GF-D8 (cell line): Measurements from ENCODE around the gene MSI2.
A peak's percentile ranks its signal among the peaks of the same experiment; 100 is the strongest.

ENCODE experiments used
- DNase-seq: peaks from one replicate; lab custom pipeline; 2025; lab: John Stamatoyannopoulos, UW

The MSI2 gene

GRCh38 chr17:57599271-57600045 lies 343.1 kb downstream of the MSI2 start:
- DNase-seq: peak; percentile 67

DNA sequence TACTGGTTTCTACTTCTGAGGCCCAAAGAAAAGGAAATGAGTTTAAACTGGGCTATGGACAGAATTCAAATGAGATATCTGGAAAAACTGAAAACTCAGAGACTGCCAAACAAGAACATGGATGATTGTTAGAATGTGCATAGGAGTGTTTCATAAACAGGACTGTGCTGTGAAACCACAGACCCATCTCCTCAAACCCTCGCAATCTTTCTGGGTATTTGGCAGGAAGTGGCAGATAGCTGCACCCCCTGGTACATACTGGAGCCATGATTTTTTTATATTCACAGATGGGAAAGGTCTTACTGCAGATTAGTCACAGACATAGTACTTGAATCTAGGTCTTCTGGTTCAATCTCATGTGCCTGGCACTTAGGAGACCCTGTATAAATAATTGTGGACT lies 343.8 kb downstream of the MSI2 start:
- DNase-seq: peak; percentile 89

GRCh38 chr17:57601143-57601735 lies 344.9 kb downstream of the MSI2 start:
- DNase-seq: no peak

DNA sequence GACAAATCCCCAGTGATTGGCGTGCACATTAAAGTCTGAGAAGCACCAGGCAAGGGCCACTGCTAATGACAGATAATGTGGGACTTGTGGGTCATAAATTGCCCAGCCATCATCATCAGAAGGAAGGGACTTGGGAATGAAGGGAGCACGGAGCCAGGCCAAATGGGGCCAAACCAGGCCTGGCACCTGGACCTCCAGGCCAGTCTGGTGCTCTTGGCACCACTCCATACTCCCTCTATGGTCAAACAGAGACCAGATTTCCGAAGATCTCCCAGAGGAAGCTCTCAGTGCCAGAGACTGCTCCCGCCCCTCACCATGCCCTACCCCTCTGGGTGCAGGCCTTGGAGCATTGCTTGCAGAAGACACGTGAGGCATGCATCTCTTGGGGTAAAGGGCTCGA lies 346.6 kb downstream of the MSI2 start:
- DNase-seq: no peak

DNA sequence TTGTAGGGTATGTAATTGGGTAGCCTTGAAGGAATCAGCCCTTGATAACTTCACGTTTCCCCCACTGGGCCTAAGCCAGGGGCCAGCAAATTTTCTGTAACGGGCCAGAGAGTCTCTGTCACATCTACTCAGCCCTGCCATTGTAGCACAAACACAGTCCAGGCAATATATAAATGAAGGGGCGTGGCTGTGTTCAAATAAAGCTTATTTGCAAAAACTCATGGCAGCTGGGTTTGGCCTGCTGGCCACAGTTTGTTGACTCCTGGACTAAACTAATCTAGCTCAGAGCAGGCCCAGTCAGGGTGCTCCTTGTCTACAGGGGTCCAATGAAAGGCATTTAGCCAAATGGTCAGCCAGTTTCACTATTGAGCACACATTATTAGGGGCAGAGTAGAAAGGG lies 347.2 kb downstream of the MSI2 start:
- no peak for DNase-seq

DNA sequence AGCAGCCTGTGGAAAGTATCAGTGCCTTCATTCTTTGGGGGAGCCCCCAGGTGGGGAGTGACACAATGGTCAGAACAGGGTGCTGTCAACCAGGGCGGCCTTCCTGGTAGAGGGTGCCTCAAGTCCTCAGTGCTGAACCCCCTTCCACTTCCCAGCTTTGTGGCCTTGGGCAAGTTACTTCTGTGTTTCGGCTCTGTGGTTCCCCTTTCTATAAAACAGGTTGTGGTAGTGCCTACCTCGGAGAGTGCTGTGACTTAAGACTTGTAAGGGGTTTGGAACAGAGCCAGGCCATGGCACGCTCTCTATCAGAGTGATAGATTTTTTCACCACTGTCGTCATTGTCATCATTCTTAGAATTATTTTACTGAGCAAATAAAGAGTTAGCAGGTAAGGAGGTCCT lies 347.7 kb downstream of the MSI2 start:
- DNase-seq: peak; percentile 93

GRCh38 chr17:57604771-57605674 lies 348.7 kb downstream of the MSI2 start:
- DNase-seq: no peak

DNA sequence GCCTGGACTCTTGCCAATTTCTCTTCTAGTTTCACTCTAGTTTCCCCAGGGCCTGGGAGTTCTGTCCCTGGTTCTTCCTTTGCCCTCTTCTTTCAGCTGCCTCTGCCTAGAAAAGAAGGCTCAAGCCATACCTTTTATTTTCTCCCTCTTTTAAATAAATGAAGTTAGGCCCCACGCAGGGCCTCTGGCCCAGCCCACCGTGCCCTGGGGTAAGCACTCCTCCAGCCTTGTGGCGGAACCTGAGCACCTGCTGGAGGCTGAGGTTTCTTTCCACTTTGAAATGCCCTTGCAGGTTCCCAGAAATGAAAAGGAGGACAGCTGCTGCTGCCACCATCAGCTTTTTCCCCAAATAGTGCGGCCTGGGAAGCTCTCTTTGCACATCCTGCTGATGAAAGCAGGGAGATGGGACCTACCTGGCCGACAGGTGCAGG lies 349.4 kb downstream of the MSI2 start:
- peak; percentile 39 for DNase-seq

DNA sequence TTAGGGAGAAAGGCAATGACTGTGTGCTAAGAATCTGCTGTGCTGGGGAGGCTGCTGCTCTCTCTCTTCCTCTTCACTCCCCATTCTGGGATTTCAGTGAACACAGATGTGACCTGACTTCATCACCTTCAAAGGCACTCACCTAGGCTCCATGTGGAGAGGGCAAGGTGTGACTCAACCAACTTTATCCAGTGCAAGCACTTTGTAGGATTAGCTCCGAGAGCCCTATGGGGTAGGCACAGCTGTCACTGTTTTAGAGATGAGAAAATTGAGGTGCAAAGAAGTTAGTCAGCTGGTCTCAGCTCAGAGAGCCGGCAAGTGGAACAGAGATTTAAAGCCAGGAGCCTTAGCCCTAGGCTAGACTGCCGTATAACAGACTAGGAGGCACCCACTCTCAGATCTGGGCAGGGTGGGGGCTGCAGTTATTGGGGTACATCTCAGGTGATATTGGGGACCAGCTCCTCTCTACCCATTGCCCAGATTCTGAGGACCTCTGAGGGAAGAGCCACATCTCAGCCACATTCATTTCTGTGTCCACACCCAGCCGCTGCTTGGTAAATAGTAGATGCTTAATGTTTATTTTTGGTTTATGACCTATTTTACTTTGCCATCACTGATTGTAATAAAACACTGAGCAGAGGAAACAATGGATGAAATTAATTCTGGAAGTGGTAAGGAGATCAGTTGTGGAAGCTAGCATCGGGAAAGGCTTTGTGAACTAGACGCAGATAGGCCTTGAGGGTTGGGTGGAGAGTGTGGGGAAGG lies 350.0 kb downstream of the MSI2 start:
- no peak for DNase-seq

- DNase-seq: no peak
These were observed 351.3 kb downstream of the MSI2 start for GRCh38 chr17:57607553-57608120.

- no peak for DNase-seq
These were observed 352.2 kb downstream of the MSI2 start for GRCh38 chr17:57608369-57609124.

- no peak for DNase-seq
These were observed 353.0 kb downstream of the MSI2 start for GRCh38 chr17:57609125-57609877.

GRCh38 chr17:57609878-57610270 lies 353.6 kb downstream of the MSI2 start:
- DNase-seq: no peak

DNA sequence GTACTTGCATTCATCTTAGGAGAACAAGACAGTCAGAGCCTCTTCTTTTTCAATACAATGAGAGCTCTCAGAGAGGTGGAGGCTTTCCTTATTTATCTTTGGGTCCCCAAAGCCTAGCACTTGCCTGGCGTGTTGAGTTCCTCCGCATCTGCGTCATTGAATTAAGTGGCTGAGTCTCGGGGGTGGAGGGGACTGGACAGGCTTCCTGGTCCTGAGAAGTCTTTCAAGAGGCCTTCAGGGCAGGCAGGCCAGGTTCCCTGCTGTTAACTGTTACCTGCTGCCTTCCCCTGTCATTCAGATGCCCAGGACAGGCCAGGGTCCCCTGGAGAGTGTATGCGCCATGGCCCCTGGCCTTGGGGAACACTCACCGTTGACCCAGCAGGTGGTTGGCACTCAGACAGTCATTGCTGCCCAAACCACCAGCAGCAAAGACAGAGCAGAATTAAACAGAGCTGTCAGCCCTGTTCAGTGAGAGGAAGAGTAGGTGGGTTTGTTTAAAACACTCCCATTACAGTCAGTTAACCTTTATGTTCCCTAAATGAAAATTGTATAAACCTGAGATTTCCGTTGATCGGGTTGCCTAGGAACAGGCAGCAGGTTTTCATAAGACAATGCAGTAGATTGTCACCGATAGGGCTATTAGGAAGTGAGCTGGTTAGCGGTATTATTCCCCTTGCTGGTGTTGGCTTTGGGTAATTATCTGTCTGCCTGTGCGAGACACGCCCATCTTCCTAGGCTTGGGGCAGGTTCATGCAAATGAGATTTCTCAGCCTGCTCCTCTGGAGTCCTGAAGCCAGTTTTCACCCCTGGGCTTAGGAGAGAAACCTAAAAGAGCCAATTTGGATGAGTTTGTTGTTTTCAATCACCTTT lies 356.1 kb downstream of the MSI2 start:
- no peak for DNase-seq

DNA sequence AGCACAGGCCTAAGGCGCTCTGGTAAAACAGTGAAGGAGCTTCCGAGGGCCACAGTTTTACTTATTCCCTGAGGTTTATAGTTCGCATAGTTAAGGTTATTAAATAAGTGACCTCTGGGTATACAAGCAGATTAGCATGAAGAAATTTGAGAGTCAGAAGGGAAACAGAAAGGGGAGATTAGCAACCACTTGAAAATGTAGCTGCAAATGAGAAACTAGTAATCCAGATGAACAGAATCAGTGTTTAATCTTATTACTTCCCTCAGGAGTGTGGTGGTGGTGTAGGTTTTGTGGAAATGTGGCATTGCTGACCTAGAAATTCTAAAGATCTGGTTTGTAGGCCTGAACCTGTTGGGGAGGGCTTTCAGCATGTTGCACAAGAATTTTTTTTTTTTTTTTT lies 358.4 kb downstream of the MSI2 start:
- no peak for DNase-seq

GRCh38 chr17:57615836-57616757 lies 359.8 kb downstream of the MSI2 start:
- no peak for DNase-seq

DNA sequence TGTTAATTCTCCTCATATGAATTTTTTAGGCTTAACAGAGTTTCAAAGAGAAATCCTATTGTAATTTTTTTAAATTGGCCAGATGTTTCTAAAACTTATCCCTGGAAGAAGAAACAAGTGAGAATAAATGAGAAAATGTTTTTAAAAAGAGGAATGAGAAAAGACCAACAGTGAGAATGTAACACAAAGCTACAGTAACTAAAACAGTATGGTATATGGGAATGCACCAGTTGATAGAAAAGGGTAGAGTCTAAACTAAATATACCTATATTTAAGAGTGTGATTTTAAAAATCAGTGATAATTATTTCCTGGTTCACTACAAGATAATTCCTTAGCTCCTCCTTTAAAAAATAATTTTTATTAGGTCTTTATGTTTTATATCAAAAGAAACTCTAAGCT lies 360.9 kb downstream of the MSI2 start:
- DNase-seq: no peak
